ENCODE measurements around the gene STPG2.

DNA sequence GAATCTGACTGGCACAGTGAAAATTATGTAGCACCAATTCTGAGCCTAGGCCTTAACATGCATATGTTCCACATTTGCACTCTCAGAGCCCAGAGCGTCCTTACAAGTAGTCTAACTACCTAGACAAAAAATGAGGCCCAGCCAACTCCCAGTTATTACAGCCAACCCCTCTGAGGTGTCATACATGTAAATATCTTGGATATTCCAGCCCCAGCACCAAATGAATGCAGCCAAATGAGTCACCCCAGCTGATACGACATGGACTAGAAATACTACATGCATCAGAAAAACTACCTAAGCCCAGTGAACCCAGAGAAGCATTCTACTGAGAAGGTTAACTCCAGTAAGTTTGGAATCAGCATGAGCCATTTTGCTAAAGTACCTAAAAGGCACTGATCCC, 145.1 kb downstream of the STPG2 start:
- TF ChIP-seq, protein P1, sequence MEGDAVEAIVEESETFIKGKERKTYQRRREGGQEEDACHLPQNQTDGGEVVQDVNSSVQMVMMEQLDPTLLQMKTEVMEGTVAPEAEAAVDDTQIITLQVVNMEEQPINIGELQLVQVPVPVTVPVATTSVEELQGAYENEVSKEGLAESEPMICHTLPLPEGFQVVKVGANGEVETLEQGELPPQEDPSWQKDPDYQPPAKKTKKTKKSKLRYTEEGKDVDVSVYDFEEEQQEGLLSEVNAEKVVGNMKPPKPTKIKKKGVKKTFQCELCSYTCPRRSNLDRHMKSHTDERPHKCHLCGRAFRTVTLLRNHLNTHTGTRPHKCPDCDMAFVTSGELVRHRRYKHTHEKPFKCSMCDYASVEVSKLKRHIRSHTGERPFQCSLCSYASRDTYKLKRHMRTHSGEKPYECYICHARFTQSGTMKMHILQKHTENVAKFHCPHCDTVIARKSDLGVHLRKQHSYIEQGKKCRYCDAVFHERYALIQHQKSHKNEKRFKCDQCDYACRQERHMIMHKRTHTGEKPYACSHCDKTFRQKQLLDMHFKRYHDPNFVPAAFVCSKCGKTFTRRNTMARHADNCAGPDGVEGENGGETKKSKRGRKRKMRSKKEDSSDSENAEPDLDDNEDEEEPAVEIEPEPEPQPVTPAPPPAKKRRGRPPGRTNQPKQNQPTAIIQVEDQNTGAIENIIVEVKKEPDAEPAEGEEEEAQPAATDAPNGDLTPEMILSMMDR (IDR thresholded peaks at IDR 0.05), result no peak
- no peak for TF ChIP-seq EP300 (IDR thresholded peaks at IDR 0.05)

Measured in ovary (tissue), 3 donors.